Uterus (tissue), 4 donors: ENCODE data around the gene ANKH. TPM values are rescaled to one million over a fixed set of nuclear protein-coding genes. Genes with fewer than 3 reads are reported as not detected.

Source experiments
- DNase-seq, 2 donors: peaks; one replicate each; pipeline ENCODE4 v3.0.0-alpha.2; 2019 to 2020
- H3K27ac ChIP-seq, 2 donors: fragments of 200-600 bp; sonication (generic); 1 replicate in 1 of 2; 2 replicates in 1 of 2; pipeline ENCODE4 v1.5.1; 2016 to 2018
- H3K27me3 ChIP-seq, 2 donors: fragments of 200-600 bp; sonication (generic); one replicate each; pipeline ENCODE4 v1.5.1; 2018 to 2019; ENCODE audit warnings: control low read depth in 1 of 2
- H3K36me3 ChIP-seq, 2 donors: fragments of 200-600 bp; sonication (generic); one replicate each; pipeline ENCODE4 v1.5.1; 2019; ENCODE audit warnings: control low read depth in 1 of 2
- H3K4me1 ChIP-seq, 2 donors: fragments of 200-600 bp; sonication (generic); one replicate each; pipeline ENCODE4 v1.5.1; 2018 to 2019; ENCODE audit warnings: control low read depth in 1 of 2
- H3K4me3 ChIP-seq, 2 donors: fragments of 200-600 bp; sonication (generic); 1 replicate in 1 of 2; 2 replicates in 1 of 2; pipeline ENCODE4 v1.5.1; 2018 to 2019; ENCODE audit warnings: mild to moderate bottlenecking in 1 of 2
- H3K9me3 ChIP-seq, 2 donors: fragments of 200-600 bp; sonication (generic); one replicate each; pipeline ENCODE4 v1.5.1; 2019; ENCODE audit warnings: control low read depth in 1 of 2
- POLR2A ChIP-seq, 2 donors: fragments of 450-650 bp; IDR thresholded peaks; one replicate each; pipeline ENCODE4 v1.6.1; 2016; ENCODE audit warnings: antibody characterized with exemption in 2 of 2, mild to moderate bottlenecking in 1 of 2, moderate library complexity in 1 of 2
- intact Hi-C: fragments of 100-400 bp; cut with DNase I; formaldehyde crosslinking; loops from one replicate; pipeline ENCODE4 v1.15.1; 2023; ENCODE audit warnings: low total_unique reads
- microRNA-seq: library from miRNA; unstranded; fragments of <30 nt; microRNA quantifications from one replicate; pipeline ENCODE4, GENCODE V29; 2016; ENCODE audit warnings: borderline microRNAs expressed, borderline replicate concordance
- small RNA-seq: library from RNA; depleted of rRNA; stranded (forward); fragments of <200 nt; gene quantifications from one replicate; pipeline ENCODE3, GENCODE V24; 2016
- total RNA-seq, 4 donors: library from RNA; depleted of rRNA in 3 of 4; stranded (reverse); fragments of >200 nt in 3 of 4; gene quantifications; one replicate each; pipeline versions ENCODE4 v1.1.0 to v1.2.4, GENCODE V29; 2014 to 2023
- TF ChIP-seq, protein P1 (sequence below), 4 experiments: fragments of 200-600 bp in 2 of 4; fragments of 450-650 bp in 2 of 4; sonication (generic) in 2 of 4; IDR thresholded peaks; one replicate each; pipeline ENCODE4 v1.5.1; 2016 to 2019; ENCODE audit warnings: antibody characterized with exemption in 4 of 4, mild to moderate bottlenecking in 2 of 4, moderate library complexity in 1 of 4
- donor health status: DM: yes; HTN: yes; CAD: no.

The ANKH gene
- total RNA-seq, 4 donors from 2014 or later: 2.9 to 47.7 (median 26.9) TPM

DNA sequence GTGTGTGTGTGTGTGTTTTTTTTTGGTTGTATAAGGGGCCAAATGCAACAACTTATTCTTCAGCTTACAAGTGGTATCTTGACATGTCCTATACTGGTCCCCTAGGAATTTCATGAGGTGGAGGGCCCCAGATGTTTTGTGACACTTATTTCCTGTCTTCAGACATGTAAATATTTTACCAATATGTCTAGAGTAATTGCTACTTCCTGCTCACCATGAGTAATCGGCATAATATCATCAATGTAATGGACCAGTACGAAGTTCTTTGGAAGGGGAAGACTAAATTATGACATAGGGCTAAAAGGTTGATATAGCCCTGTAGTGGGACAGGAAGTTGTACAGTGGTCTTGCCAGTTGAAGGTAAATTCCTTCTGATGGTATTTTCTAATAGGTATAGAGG lies 210.7 kb downstream of the ANKH start:
- no peak for DNase-seq
- no peaks in the 10 kb centered on the region for H3K4me1 ChIP-seq
- intact Hi-C loops: no loop called here

GRCh38 chr5:14659821-14660607 lies 211.6 kb downstream of the ANKH start:
- DNase-seq: no peak
- H3K4me3 ChIP-seq: no peak overlapping the region
- H3K27me3 ChIP-seq: no peaks in the 10 kb centered on the region
- TF ChIP-seq, protein P1, sequence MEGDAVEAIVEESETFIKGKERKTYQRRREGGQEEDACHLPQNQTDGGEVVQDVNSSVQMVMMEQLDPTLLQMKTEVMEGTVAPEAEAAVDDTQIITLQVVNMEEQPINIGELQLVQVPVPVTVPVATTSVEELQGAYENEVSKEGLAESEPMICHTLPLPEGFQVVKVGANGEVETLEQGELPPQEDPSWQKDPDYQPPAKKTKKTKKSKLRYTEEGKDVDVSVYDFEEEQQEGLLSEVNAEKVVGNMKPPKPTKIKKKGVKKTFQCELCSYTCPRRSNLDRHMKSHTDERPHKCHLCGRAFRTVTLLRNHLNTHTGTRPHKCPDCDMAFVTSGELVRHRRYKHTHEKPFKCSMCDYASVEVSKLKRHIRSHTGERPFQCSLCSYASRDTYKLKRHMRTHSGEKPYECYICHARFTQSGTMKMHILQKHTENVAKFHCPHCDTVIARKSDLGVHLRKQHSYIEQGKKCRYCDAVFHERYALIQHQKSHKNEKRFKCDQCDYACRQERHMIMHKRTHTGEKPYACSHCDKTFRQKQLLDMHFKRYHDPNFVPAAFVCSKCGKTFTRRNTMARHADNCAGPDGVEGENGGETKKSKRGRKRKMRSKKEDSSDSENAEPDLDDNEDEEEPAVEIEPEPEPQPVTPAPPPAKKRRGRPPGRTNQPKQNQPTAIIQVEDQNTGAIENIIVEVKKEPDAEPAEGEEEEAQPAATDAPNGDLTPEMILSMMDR (IDR thresholded peaks at IDR 0.05): no peak
- TF ChIP-seq POLR2A (IDR thresholded peaks at IDR 0.05): no peak
- no peaks in the 10 kb centered on the region for H3K36me3 ChIP-seq
- H3K27ac ChIP-seq: no peak overlapping the region
- intact Hi-C loops: no loop called here
- H3K9me3 ChIP-seq: no peaks in the 10 kb centered on the region
- no peaks in the 10 kb centered on the region for H3K4me1 ChIP-seq

More for the DNA sequence above, 210.7 kb downstream of the ANKH start:
- Histone ChIP-seq H3K36me3 (no peaks in the 10 kb centered on the region), H3K4me3 (no peak overlapping the region), H3K27ac (no peak overlapping the region), H3K27me3 (no peaks in the 10 kb centered on the region), H3K9me3 (no peaks in the 10 kb centered on the region)
- TF ChIP-seq, protein P1 (IDR thresholded peaks at IDR 0.05): no peak
- no peak for TF ChIP-seq POLR2A (IDR thresholded peaks at IDR 0.05)

DNA sequence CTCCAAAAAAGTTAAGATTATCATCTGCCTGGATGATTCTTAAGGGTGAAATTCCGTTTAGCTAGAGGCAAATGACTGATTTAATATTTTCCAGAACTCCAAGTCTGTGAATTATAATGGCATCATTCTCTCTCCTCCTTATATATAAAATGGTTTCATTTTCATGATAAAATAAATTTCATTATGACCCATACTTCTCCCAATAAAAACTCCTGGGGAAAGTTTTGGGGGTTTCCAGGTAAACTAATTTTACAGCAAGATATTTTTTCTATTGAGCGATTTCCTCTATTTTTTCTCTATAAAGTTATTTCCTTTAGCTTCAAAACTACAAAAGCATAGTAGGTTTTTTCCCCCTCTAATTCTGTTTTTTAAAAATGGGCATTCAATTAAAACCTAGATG lies 214.7 kb downstream of the ANKH start:
- Histone ChIP-seq H3K4me3 (no peak overlapping the region), H3K36me3 (no peaks in the 10 kb centered on the region), H3K27ac (no peak overlapping the region), H3K4me1 (no peaks in the 10 kb centered on the region), H3K27me3 (no peaks in the 10 kb centered on the region), H3K9me3 (no peaks in the 10 kb centered on the region)
- intact Hi-C loops: no loop called here
- no peak for DNase-seq
- no peak for TF ChIP-seq POLR2A (IDR thresholded peaks at IDR 0.05)
- TF ChIP-seq, protein P1 (IDR thresholded peaks at IDR 0.05): no peak

- Histone ChIP-seq H3K27me3 (no peaks in the 10 kb centered on the region), H3K4me1 (no peaks in the 10 kb centered on the region), H3K4me3 (no peak overlapping the region), H3K36me3 (no peaks in the 10 kb centered on the region), H3K27ac (no peak overlapping the region), H3K9me3 (no peaks in the 10 kb centered on the region)
- no peak for DNase-seq
- intact Hi-C loops: no loop called here
- TF ChIP-seq POLR2A (IDR thresholded peaks at IDR 0.05): no peak
- TF ChIP-seq, protein P1 (IDR thresholded peaks at IDR 0.05): no peak
Measured at GRCh38 chr5:14655146-14655741, 216.3 kb downstream of the ANKH start.

Small RNAs within 50 kb of the gene (microRNA-seq; reads per million reads assigned to microRNA genes)
- not detected for gene MIR4637

Small RNAs within 50 kb of the gene (small RNA-seq; reads per million reads assigned to genes)
- gene HNRNPKP5: not detected
- gene MIR4637: not detected

Other genes with a start within 250 kb of the ANKH start
- 10 to 100 TPM in 2 of 4 donors, 1 to 10 TPM in 2; 5.0 to 30.1 (median 17.8) TPM for gene OTULIN, start 207.1 kb downstream of the ANKH start, total RNA-seq